GM23248 (cell line): Measurements from ENCODE around the gene SLC38A6.

Source experiments
- EZH2 ChIP-seq: fragments of 200-600 bp; sonication (generic); IDR thresholded peaks from 2 replicates; pipeline ENCODE4 v1.6.1; 2018; ENCODE audit warnings: antibody characterized with exemption, mild to moderate bottlenecking; ENCODE audit not compliant: insufficient read depth, poor library complexity, severe bottlenecking
- EZH2phosphoT487 ChIP-seq: fragments of 200-600 bp; sonication (generic); IDR thresholded peaks from 2 replicates; pipeline ENCODE4 v1.6.1; 2018; ENCODE audit warnings: antibody characterized with exemption, moderate library complexity, mild to moderate bottlenecking, low read depth; ENCODE audit not compliant: insufficient read depth

- TF ChIP-seq EZH2phosphoT487 = no peak
- no peak for TF ChIP-seq EZH2
These were observed 53.5 kb downstream of the SLC38A6 start for GRCh38 chr14:61034416-61035120.
